ENCODE data around the gene F12.

Gene F12

DNA sequence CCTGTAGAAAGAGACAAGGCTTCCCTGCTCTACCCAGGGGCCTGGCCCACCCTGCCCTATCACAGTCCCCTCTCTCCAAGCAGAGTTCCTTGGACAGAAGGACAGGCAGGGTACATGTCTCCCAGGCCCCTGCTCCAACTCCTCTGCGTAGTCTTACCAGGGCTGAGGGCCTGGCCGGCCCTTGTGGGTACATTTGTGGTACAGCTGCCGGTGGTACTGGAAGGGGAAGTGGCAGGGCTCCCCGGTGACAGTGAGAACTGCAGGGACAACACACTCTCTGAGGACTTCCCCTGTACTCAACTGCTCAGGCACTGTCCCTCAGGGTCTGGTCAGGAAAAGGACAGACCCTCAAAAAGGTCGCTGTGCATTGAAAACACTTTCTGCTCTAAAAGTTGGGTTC is 3.6 kb downstream of the F12 start:
- DNase-seq (ENCODE audit: extremely low read depth, low read depth), result no peak
- TF ChIP-seq, protein P1, sequence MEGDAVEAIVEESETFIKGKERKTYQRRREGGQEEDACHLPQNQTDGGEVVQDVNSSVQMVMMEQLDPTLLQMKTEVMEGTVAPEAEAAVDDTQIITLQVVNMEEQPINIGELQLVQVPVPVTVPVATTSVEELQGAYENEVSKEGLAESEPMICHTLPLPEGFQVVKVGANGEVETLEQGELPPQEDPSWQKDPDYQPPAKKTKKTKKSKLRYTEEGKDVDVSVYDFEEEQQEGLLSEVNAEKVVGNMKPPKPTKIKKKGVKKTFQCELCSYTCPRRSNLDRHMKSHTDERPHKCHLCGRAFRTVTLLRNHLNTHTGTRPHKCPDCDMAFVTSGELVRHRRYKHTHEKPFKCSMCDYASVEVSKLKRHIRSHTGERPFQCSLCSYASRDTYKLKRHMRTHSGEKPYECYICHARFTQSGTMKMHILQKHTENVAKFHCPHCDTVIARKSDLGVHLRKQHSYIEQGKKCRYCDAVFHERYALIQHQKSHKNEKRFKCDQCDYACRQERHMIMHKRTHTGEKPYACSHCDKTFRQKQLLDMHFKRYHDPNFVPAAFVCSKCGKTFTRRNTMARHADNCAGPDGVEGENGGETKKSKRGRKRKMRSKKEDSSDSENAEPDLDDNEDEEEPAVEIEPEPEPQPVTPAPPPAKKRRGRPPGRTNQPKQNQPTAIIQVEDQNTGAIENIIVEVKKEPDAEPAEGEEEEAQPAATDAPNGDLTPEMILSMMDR (IDR thresholded peaks at IDR 0.05; ENCODE audit: low read depth, low read length), result no peak

DNA sequence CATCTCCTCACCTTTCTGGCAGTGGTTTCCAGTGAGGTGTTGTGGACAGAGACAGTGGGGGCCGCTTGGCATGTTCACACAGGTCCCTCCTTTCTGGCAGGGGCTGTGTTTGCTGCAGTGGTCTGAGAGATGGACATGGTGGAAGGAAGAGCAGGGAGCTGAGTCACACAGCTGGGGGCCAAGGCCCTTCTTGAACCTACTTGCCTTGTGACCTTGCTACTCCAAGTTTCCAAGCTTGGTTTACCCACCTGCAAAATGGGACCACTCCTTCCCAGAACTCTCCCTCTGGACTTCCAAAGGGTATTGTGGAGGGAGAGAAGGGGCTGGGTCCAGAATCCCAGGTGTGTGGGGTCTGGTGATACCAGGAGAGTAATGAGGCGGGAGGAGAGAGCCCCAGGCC is 4.1 kb downstream of the F12 start:
- TF ChIP-seq, protein P1 (IDR thresholded peaks at IDR 0.05; ENCODE audit: low read depth, low read length), result no peak
- no peak for DNase-seq (ENCODE audit: extremely low read depth, low read depth)

DNA sequence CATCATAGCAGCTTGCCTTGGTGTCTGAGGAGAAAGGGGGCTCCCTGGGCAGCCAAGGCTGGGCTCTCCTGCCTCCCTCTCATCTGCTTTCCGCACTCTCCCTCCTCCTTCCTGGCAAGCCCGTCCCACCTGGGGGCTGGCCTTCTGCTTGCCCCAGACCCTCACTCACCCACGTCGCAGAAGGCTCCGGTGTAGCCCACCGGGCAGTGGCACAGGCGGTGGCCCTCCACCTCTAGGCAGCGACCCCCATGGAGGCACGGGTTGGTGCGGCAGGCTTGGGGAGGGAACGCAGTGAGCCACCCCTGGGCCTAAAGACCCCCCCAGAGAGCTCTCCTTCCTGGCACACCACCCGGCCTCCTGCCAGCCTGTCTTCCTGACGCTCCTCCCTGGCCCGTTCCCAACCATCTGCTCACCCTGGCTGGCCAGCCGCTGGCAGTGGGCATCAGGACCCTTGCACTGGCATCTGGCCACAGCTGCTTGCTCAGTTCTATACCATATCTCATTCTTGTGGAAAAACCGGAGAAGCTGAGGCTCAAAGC is 4.7 kb downstream of the F12 start:
- DNase-seq (ENCODE audit: extremely low read depth, low read depth), result no peak
- TF ChIP-seq, protein P1 (IDR thresholded peaks at IDR 0.05; ENCODE audit: low read depth, low read length), result no peak

DNA sequence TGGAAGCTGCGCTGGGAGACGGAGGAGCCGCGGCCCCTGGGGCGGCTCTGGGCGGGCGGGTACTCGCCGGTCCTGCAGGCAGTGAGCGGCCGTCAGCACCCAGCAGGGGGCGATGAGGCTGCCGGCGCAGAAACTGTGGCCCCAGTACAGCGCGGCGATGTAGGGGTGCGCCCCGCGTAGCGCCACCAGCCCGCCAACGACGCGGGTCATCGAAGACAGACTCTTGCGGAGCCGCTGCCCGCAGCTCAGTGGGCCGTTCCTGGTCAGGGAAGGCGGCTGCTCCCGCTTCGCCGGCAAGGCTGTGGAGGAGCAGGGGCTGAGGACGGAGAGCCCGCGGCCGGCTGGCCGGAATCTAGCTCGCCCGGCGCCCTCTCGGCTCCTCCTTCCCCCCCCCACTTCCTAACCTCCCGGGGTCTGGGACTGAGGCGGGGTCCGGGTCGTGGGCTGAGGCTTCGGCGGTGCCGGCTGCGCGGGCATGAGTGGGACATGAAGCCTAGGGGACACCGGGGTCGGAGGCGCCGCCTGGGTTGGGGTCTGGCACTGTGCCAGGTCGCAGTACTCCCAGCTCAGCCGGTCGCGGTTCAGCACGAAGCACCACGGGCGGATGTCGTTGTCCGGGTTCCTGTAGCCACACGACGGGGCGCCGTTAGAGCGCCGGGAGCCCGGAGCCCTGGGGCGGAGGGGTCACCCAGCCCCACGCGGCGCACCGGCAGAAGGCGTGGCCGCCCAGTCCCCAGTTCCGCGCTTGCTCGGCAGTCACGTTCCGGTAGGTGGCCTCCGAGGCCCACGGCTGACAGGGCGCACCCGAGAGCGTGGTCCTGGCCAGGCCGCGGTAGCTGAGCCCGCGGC is 5.3 kb downstream of the F12 start:
- DNase-seq (ENCODE audit: extremely low read depth, low read depth), result no peak

DNA sequence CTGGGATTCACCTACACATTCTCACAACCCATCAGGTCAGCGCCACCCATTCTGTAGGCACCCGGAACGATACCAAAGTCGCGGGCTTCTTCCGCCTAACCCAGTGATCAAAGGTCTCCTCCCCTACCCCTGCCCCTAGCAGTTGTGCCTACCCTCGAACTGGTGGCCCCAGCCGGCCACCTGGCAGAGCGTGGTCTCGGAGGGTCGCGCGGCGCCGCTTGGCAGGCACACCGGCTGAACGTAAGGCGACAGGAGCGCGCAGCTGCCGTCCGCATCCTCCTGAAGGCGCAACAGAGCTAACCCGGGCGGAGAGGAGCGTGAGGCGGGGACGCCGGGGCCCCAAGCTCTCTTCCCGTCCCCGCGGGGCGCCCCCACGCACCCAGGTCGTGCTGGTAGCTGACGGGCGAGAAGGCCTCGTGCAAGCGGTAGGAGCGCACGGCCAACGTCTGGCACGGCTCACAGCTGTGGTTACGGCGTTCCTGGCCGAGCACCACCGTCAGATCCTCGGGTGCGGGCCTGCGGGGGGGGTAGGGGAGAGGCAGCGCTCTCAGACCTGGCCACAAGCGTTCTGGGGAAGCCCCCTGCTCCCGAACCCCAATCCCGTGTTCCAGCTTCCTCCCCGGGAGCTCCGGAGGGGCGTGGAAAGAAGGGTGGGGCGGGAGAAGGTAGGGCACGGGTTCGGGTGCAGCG is 6.1 kb downstream of the F12 start:
- TF ChIP-seq, protein P1 (IDR thresholded peaks at IDR 0.05; ENCODE audit: low read depth, low read length), result no peak
- DNase-seq (ENCODE audit: extremely low read depth, low read depth), result no peak

More for the DNA sequence above, 5.3 kb downstream of the F12 start:
- TF ChIP-seq, protein P1 (IDR thresholded peaks at IDR 0.05; ENCODE audit: low read depth, low read length), result peak; percentile 72

DNA sequence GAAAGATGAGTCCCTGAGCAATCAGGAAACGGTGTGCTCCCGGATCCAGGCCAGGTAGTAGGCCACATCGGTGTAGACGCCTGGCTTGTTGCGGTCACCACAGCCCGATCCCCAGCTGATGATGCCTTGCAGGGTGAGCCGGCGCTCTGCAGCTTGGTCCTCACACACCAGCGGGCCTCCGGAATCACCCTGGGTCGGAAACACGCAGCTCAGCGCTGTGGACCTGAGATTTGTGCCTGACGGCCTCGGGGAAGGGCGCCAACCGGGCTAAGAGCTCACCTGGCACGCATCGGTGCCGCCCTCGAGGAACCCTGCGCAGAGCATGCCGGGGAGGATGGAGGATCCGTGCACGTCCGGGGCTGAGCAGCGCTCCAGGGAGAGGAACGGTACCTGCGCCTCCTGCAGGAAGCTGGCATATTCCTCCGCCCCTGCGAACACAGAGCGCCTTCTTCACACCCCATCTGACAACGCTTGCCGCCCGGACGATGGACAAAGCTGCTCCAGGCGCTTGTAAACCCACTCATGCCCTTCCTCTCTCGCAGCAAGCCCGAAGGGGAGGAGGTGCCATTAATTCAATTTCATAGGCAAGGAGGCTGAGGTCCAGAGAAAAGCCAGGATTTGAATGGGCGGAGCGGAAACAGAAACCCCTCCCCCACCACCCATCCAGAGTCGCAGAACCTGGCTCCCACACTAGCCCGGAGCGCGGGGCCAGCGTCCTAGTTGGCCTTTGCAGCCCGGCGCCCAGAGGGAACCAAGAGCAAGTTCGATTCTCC is 6.9 kb downstream of the F12 start:
- TF ChIP-seq, protein P1 (IDR thresholded peaks at IDR 0.05; ENCODE audit: low read depth, low read length), result peak; percentile 34
- DNase-seq (ENCODE audit: extremely low read depth, low read depth), result no peak
